ENCODE results near the gene GJA5. TPM values are rescaled to one million over a fixed set of nuclear protein-coding genes. Genes with fewer than 3 reads are reported as not detected.

Gene GJA5
- total and polyA plus RNA-seq, 11 donors, result 5.8 to 31.0 (median 11.7) TPM

GRCh38 chr1:147740391-147740790, 20.0 kb downstream of the GJA5 start:
- ATAC-seq (no peak), DNase-seq (no peak)
- TF ChIP-seq CTCF (IDR thresholded peaks at IDR 0.05) (no peak), POLR2A (IDR thresholded peaks at IDR 0.05) (no peak)
- H3K27ac ChIP-seq, result peak overlapping the region in 4 of 12 donors; percentile 5 to 90 (median 48)
- no peaks in the 10 kb centered on the region for H3K36me3 ChIP-seq
- no peak overlapping the region for H3K4me3 ChIP-seq
- H3K27me3 ChIP-seq, result no peaks in the 10 kb centered on the region
- H3K9me3 ChIP-seq, result no peaks in the 10 kb centered on the region
- peaks cover 0 to 52% (median 9%) of the 10 kb centered on the region in 12 donors for H3K4me1 ChIP-seq
- 85 to 95% (median 89%) methylated on average over 3 of the region's 3 CpGs for WGBS, 4 donors
- intact Hi-C loops (cut with DNase I), result loop anchor here in 2 of 10 donors (5.0 to 10.0 kb wide), 2 partner anchors 84 to 137 kb away; no protein-coding TSS in a partner anchor

GRCh38 chr1:147738739-147739476, 21.5 kb downstream of the GJA5 start:
- 43 to 53% (median 50%) methylated on average over 6 of the region's 6 CpGs for WGBS, 4 donors
- no peak for TF ChIP-seq POLR2A (IDR thresholded peaks at IDR 0.05)
- no peak for TF ChIP-seq CTCF (IDR thresholded peaks at IDR 0.05)
- peak overlapping the region in 11 of 12 donors; percentile 7 to 90 (median 44) for H3K27ac ChIP-seq
- peaks cover 0 to 6% (median 0%) of the 10 kb centered on the region in 12 donors for H3K9me3 ChIP-seq
- DNase-seq (peak in 4 of 5 donors; percentile 49 to 69 (median 62)), ATAC-seq (peak; percentile 84 to 93 (median 88))
- peak overlapping the region in 1 of 12 donors; percentile 11 for H3K4me3 ChIP-seq
- no peaks in the 10 kb centered on the region for H3K27me3 ChIP-seq
- intact Hi-C loops (cut with DNase I), result loop anchor here in 3 of 10 donors (2.0 to 5.0 kb wide), 2 partner anchors 83 to 84 kb away; no protein-coding TSS in a partner anchor
- peaks cover 0 to 56% (median 10%) of the 10 kb centered on the region in 12 donors for H3K4me1 ChIP-seq
- H3K36me3 ChIP-seq, result no peaks in the 10 kb centered on the region

- Histone ChIP-seq H3K4me1 (peaks cover 0 to 56% (median 10%) of the 10 kb centered on the region in 12 donors), H3K9me3 (peaks cover 0 to 6% (median 0%) of the 10 kb centered on the region in 12 donors), H3K27ac (peak overlapping the region in 10 of 12 donors; percentile 7 to 90 (median 43)), H3K27me3 (no peaks in the 10 kb centered on the region), H3K4me3 (peak overlapping the region in 1 of 12 donors; percentile 11), H3K36me3 (no peaks in the 10 kb centered on the region)
- intact Hi-C loops (cut with DNase I), result loop anchor here in 3 of 10 donors (2.0 to 5.0 kb wide), 2 partner anchors 84 to 85 kb away; no protein-coding TSS in a partner anchor
- no peak for TF ChIP-seq POLR2A (IDR thresholded peaks at IDR 0.05)
- TF ChIP-seq CTCF (IDR thresholded peaks at IDR 0.05), result no peak
- DNase-seq, result no peak
- no peak for ATAC-seq
- 78 to 85% (median 82%) methylated on average over 2 of the region's 2 CpGs for WGBS, 4 donors
These were observed 22.3 kb downstream of the GJA5 start for GRCh38 chr1:147738129-147738528.

GRCh38 chr1:147736883-147737282, 23.5 kb downstream of the GJA5 start:
- intact Hi-C loops (cut with DNase I), result loop anchor here in 2 of 10 donors (5.0 kb wide), 1 partner anchor 85 kb away; no protein-coding TSS in a partner anchor
- Histone ChIP-seq H3K36me3 (no peaks in the 10 kb centered on the region), H3K9me3 (peaks cover 0 to 6% (median 0%) of the 10 kb centered on the region in 12 donors), H3K4me1 (peaks cover 0 to 56% (median 10%) of the 10 kb centered on the region in 12 donors), H3K27ac (peak overlapping the region in 7 of 12 donors; percentile 2 to 90 (median 44)), H3K27me3 (no peaks in the 10 kb centered on the region), H3K4me3 (no peak overlapping the region)
- DNase-seq, result no peak
- no peak for ATAC-seq
- no peak for TF ChIP-seq POLR2A (IDR thresholded peaks at IDR 0.05)
- TF ChIP-seq CTCF (IDR thresholded peaks at IDR 0.05), result no peak
